ENCODE data around the gene IRAK1. TPM values are rescaled to one million over a fixed set of nuclear protein-coding genes. Genes with fewer than 3 reads are reported as not detected.

IRAK1 gene
- total and polyA plus RNA-seq, 2 of the 13 experiments (the other 11 are each of a cell fraction or from before 2014, with no cell fraction given): 57.7 to 77.3 TPM

- TF ChIP-seq PRDM15 (CRISPR knock-in tag; IDR thresholded peaks at IDR 0.05) (no peak), THAP8 (CRISPR knock-in tag; IDR thresholded peaks at IDR 0.05; ENCODE audit: borderline replicate concordance) (no peak), HNF4G (IDR thresholded peaks at IDR 0.05; ENCODE audit: borderline replicate concordance, low read depth, low read length) (no peak), HNF4G (CRISPR knock-in tag; IDR thresholded peaks at IDR 0.05; ENCODE audit: borderline replicate concordance, low read depth) (no peak), ZC3H4 (CRISPR knock-in tag; IDR thresholded peaks at IDR 0.05; ENCODE audit: borderline replicate concordance) (no peak)
These were observed 40.1 kb upstream of the IRAK1 start (continued) for GRCh38 chrX:154059729-154060245.

GRCh38 chrX:154059231-154059630, 39.5 kb upstream of the IRAK1 start:
- ChIA-PET CTCF (ENCODE audit: low intra/inter-chr PET ratio, low total read pairs) (no interaction called here), POLR2A (no interaction called here)
- H3K79me2 ChIP-seq (ENCODE audit: insufficient read depth, low read length): peaks cover 37% of the 10 kb centered on the region
- no peak overlapping the region for H3K4me3 ChIP-seq (replicated peaks in 1 of 3; ENCODE audit: insufficient read depth in 1 of 3, low read depth in 2 of 3, low read length in 3 of 3)
- peaks cover 0 to 17% of the 10 kb centered on the region in 2 experiments; a peak in 3 of 5 replicates for H3K36me3 ChIP-seq (replicated peaks in 1 of 2; ENCODE audit: control insufficient read depth in 1 of 2, insufficient read depth in 2 of 2, low read length in 2 of 2)
- no peaks in the 10 kb centered on the region for H3K9me3 ChIP-seq (ENCODE audit: low read length)
- intact Hi-C loops (cut with micrococcal nuclease; ENCODE audit: unreplicated experiment): no loop called here
- in situ Hi-C loops (cut with HindIII; ENCODE audit: extremely low pct_ligation_motif_present, low pct_unique_long_range_greater_than_20kb): no loop called here
- WGBS (ENCODE audit: low lambda C conversion rate): 50% methylated on average over 1 of the region's 1 CpG
- peaks cover 33% of the 10 kb centered on the region for H3K4me1 ChIP-seq (ENCODE audit: insufficient read depth, low read length)
- H3K4me2 ChIP-seq (ENCODE audit: low read depth, low read length): no peak overlapping the region
- no peak overlapping the region for H2AFZ ChIP-seq (ENCODE audit: low read length)
- TF ChIP-seq TAF1 (CRISPR knock-in tag; IDR thresholded peaks at IDR 0.05) (no peak), ZNF761 (CRISPR knock-in tag; conservative IDR thresholded peaks at IDR 0.05) (no peak), SNAPC2 (CRISPR knock-in tag; IDR thresholded peaks at IDR 0.05) (no peak), ZNF724P (CRISPR knock-in tag; IDR thresholded peaks at IDR 0.05; ENCODE audit: borderline replicate concordance) (no peak), NR2F1 (CRISPR knock-in tag; IDR thresholded peaks at IDR 0.05) (no peak), ZNF44 (CRISPR knock-in tag; IDR thresholded peaks at IDR 0.05) (no peak), ZHX1 (CRISPR knock-in tag; IDR thresholded peaks at IDR 0.05; ENCODE audit: low read depth) (no peak), ZNF569 (CRISPR knock-in tag; IDR thresholded peaks at IDR 0.05; ENCODE audit: borderline replicate concordance) (no peak), NR3C1 (CRISPR knock-in tag; IDR thresholded peaks at IDR 0.05) (no peak), NKX3-1 (CRISPR knock-in tag; IDR thresholded peaks at IDR 0.05) (no peak)
- H3K9ac ChIP-seq (ENCODE audit: insufficient read depth, low read depth, low read length): no peak overlapping the region
- no peak for ATAC-seq
- H3K27me3 ChIP-seq (ENCODE audit: control insufficient read depth in 1 of 2, insufficient read depth in 2 of 2, low read length in 2 of 2): no peaks in the 10 kb centered on the region
- DNase-seq (ENCODE audit: low spot score): no peak
- BruUV-seq (replicated peaks): no TSS peak
- H3K27ac ChIP-seq (ENCODE audit: extremely low read length, insufficient read depth, low read length): no peak overlapping the region
- H4K20me1 ChIP-seq (ENCODE audit: insufficient read depth, low read length): no peaks in the 10 kb centered on the region
- FAIRE-seq: peak; percentile 15

Measured in HepG2 (cell line).